Measurements from ENCODE around the gene ADCY4. TPM values are rescaled to one million over a fixed set of nuclear protein-coding genes. Genes with fewer than 3 reads are reported as not detected.
A peak's percentile ranks its signal among the peaks of the same experiment; 100 is the strongest.

Gene ADCY4
- polyA plus RNA-seq, 3 donors = 0.69 to 11.9 (median 0.70) TPM

- Histone ChIP-seq H3K9me3 (replicated peaks in 1 of 2; ENCODE audit: control insufficient read depth in 1 of 2, insufficient read depth in 1 of 2, low read length in 2 of 2) (peaks cover 0 to 4% of the 10 kb centered on the region in 2 donors), H3K27me3 (ENCODE audit: control insufficient read depth in 2 of 2, insufficient read depth in 2 of 2, low read length in 2 of 2) (peaks cover 15 to 16% of the 10 kb centered on the region in 2 donors), H4K20me1 (ENCODE audit: insufficient read depth, low read length) (no peaks in the 10 kb centered on the region), H3K4me2 (replicated peaks; ENCODE audit: extremely low read depth, low read length, poor library complexity, severe bottlenecking) (no peak overlapping the region), H3K9ac (ENCODE audit: insufficient read depth, low read length, poor library complexity, severe bottlenecking) (no peak overlapping the region), H3K4me3 (replicated peaks in 1 of 3; ENCODE audit: low read depth in 2 of 3, low read length in 3 of 3) (no peak overlapping the region), H3K27ac (ENCODE audit: low read depth in 1 of 2, low read length in 2 of 2) (no peak overlapping the region), H2AFZ (ENCODE audit: insufficient read depth, low read depth, low read length, poor library complexity, severe bottlenecking) (no peak overlapping the region), H3K36me3 (replicated peaks in 1 of 2; ENCODE audit: control insufficient read depth in 1 of 2, insufficient read depth in 2 of 2, low read length in 2 of 2) (no peaks in the 10 kb centered on the region), H3K4me1 (ENCODE audit: control insufficient read depth in 1 of 2, insufficient read depth in 2 of 2, low read length in 2 of 2) (peaks cover 9% of the 10 kb centered on the region in 2 donors), H3K79me2 (ENCODE audit: insufficient read depth, low read length) (no peaks in the 10 kb centered on the region)
- H3K4me1 Mint-ChIP-seq = peaks cover 24% of the 10 kb centered on the region
- no peak overlapping the region for H3K27ac Mint-ChIP-seq
- intact Hi-C loops (cut with micrococcal nuclease) = no loop called here
- H3K27me3 Mint-ChIP-seq (ENCODE audit: low read depth in 3 of 3) = peaks cover 16 to 20% (median 19%) of the 10 kb centered on the region in 3 donors
- H3K4me3 Mint-ChIP-seq = no peak overlapping the region
- DNase-seq = peak in 2 of 3 donors; percentile 25
- no peak for TF ChIP-seq CTCF (IDR thresholded peaks at IDR 0.05)
- no CpG with 5 or more reads among the region's 2 CpGs for WGBS (ENCODE audit: insufficient coverage)
- peaks cover 0 to 12% (median 2%) of the 10 kb centered on the region in 7 donors for H3K9me3 Mint-ChIP-seq
- peaks cover 3 to 12% of the 10 kb centered on the region in 2 donors for H3K36me3 Mint-ChIP-seq
Observed at GRCh38 chr14:24361326-24361725, 26.5 kb upstream of the ADCY4 start.

GRCh38 chr14:24360281-24360680 lies 25.4 kb upstream of the ADCY4 start:
- Histone ChIP-seq H3K27ac (ENCODE audit: low read depth in 1 of 2, low read length in 2 of 2) (no peak overlapping the region), H3K79me2 (ENCODE audit: insufficient read depth, low read length) (no peaks in the 10 kb centered on the region), H3K36me3 (replicated peaks in 1 of 2; ENCODE audit: control insufficient read depth in 1 of 2, insufficient read depth in 2 of 2, low read length in 2 of 2) (no peaks in the 10 kb centered on the region), H3K4me3 (replicated peaks in 1 of 3; ENCODE audit: low read depth in 2 of 3, low read length in 3 of 3) (no peak overlapping the region), H4K20me1 (ENCODE audit: insufficient read depth, low read length) (no peaks in the 10 kb centered on the region), H3K27me3 (ENCODE audit: control insufficient read depth in 2 of 2, insufficient read depth in 2 of 2, low read length in 2 of 2) (peaks cover 6% of the 10 kb centered on the region in 2 donors), H3K9ac (ENCODE audit: insufficient read depth, low read length, poor library complexity, severe bottlenecking) (no peak overlapping the region), H3K9me3 (replicated peaks in 1 of 2; ENCODE audit: control insufficient read depth in 1 of 2, insufficient read depth in 1 of 2, low read length in 2 of 2) (no peaks in the 10 kb centered on the region), H2AFZ (ENCODE audit: insufficient read depth, low read depth, low read length, poor library complexity, severe bottlenecking) (no peak overlapping the region), H3K4me1 (ENCODE audit: control insufficient read depth in 1 of 2, insufficient read depth in 2 of 2, low read length in 2 of 2) (peaks cover under 1 to 1% of the 10 kb centered on the region in 2 donors), H3K4me2 (replicated peaks; ENCODE audit: extremely low read depth, low read length, poor library complexity, severe bottlenecking) (no peak overlapping the region)
- WGBS (ENCODE audit: insufficient coverage) = 100% methylated on average over 1 of the region's 3 CpGs
- H3K36me3 Mint-ChIP-seq = peaks cover 0 to 5% of the 10 kb centered on the region in 2 donors
- H3K4me3 Mint-ChIP-seq = no peak overlapping the region
- intact Hi-C loops (cut with micrococcal nuclease) = no loop called here
- DNase-seq = no peak
- peaks cover 0 to 3% (median 0%) of the 10 kb centered on the region in 7 donors for H3K9me3 Mint-ChIP-seq
- no peak for TF ChIP-seq CTCF (IDR thresholded peaks at IDR 0.05)
- H3K4me1 Mint-ChIP-seq = peaks cover 13% of the 10 kb centered on the region
- no peak overlapping the region for H3K27ac Mint-ChIP-seq
- peaks cover 7 to 10% (median 9%) of the 10 kb centered on the region in 3 donors for H3K27me3 Mint-ChIP-seq (ENCODE audit: low read depth in 3 of 3)

Measured in CD14-positive monocyte (primary cell).